GM21619 (cell line): Measurements from ENCODE around the gene SCGN.

Experiments used
- ATAC-seq: cut with Tn5 transposase; IDR thresholded peaks from one replicate; pipeline ENCODE4 v1.9.1; 2021; ENCODE audit not compliant: unreplicated experiment

Gene SCGN

GRCh38 chr6:25652007-25652515, at the start of gene SCGN:
Gene SCGN, plus strand, starts transcription at chr6:25652215. Its CDS starts 189 bp downstream, at chr6:25652404.
- no peak for ATAC-seq

GRCh38 chr6:25602674-25602982, 49.4 kb upstream of the SCGN start:
- no peak for ATAC-seq

GRCh38 chr6:25603251-25603650, 48.8 kb upstream of the SCGN start:
- ATAC-seq: no peak

GRCh38 chr6:25606151-25606550, 45.9 kb upstream of the SCGN start:
- ATAC-seq: no peak

GRCh38 chr6:25608558-25609174, 43.3 kb upstream of the SCGN start:
- ATAC-seq: no peak

GRCh38 chr6:25612666-25613065, 39.3 kb upstream of the SCGN start:
- ATAC-seq: no peak

GRCh38 chr6:25613415-25613814, 38.6 kb upstream of the SCGN start:
- ATAC-seq: no peak

GRCh38 chr6:25614052-25614451, 38.0 kb upstream of the SCGN start:
- no peak for ATAC-seq

GRCh38 chr6:25615471-25615870, 36.5 kb upstream of the SCGN start:
- no peak for ATAC-seq

GRCh38 chr6:25617997-25618396, 34.0 kb upstream of the SCGN start:
- ATAC-seq: no peak

GRCh38 chr6:25619217-25619616, 32.8 kb upstream of the SCGN start:
- no peak for ATAC-seq

- ATAC-seq: no peak
Observed at GRCh38 chr6:25620391-25620790, 31.6 kb upstream of the SCGN start.

- no peak for ATAC-seq
Observed at GRCh38 chr6:25623065-25623464, 28.9 kb upstream of the SCGN start.

- ATAC-seq: no peak
Observed at GRCh38 chr6:25623879-25624278, 28.1 kb upstream of the SCGN start.

GRCh38 chr6:25627001-25627400, 25.0 kb upstream of the SCGN start:
- ATAC-seq: no peak

- no peak for ATAC-seq
Observed at GRCh38 chr6:25628471-25629197, 23.4 kb upstream of the SCGN start.

- no peak for ATAC-seq
Observed at GRCh38 chr6:25629198-25629576, 22.8 kb upstream of the SCGN start.

GRCh38 chr6:25630508-25631278, 21.3 kb upstream of the SCGN start:
- no peak for ATAC-seq

GRCh38 chr6:25635886-25636317, 16.1 kb upstream of the SCGN start:
- ATAC-seq: no peak

- no peak for ATAC-seq
Observed at GRCh38 chr6:25637211-25637610, 14.8 kb upstream of the SCGN start.

- ATAC-seq: no peak
Observed at GRCh38 chr6:25637960-25638434, 14.0 kb upstream of the SCGN start.

GRCh38 chr6:25639653-25640052, 12.4 kb upstream of the SCGN start:
- ATAC-seq: no peak
